Fibroblast of lung (primary cell): Measurements from ENCODE around the gene INSR. TPM values are rescaled to one million over a fixed set of nuclear protein-coding genes. Genes with fewer than 3 reads are reported as not detected.
A peak's percentile ranks its signal among the peaks of the same experiment; 100 is the strongest.

Experiments
- DNase-seq, 2 donors: peaks; one replicate each; pipeline versions ENCODE4 v3.0.0 to v3.0.0-alpha.2; 2010; ENCODE audit warnings: low read depth in 2 of 2
- H2AFZ ChIP-seq: 2 replicates; pipeline ENCODE4 v1.5.1; 2012; ENCODE audit warnings: low read length, control low read depth, inconsistent platforms
- H3K27ac ChIP-seq: 2 replicates; pipeline ENCODE4 v1.5.1; 2011; ENCODE audit warnings: low read length, control low read depth; ENCODE audit not compliant: insufficient read depth
- H3K27me3 ChIP-seq: 2 replicates; pipeline ENCODE4 v1.5.1; 2011; ENCODE audit warnings: mild to moderate bottlenecking, low read length; ENCODE audit not compliant: control insufficient read depth, insufficient read depth
- H3K36me3 ChIP-seq: 2 replicates; pipeline ENCODE4 v1.5.1; 2011; ENCODE audit warnings: low read length; ENCODE audit not compliant: control insufficient read depth, insufficient read depth
- H3K4me1 ChIP-seq: 2 replicates; pipeline ENCODE4 v1.5.1; 2011; ENCODE audit warnings: low read length; ENCODE audit not compliant: control insufficient read depth, insufficient read depth; ENCODE audit errors: extremely low read depth
- H3K4me2 ChIP-seq: 2 replicates; pipeline ENCODE4 v1.5.1; 2011; ENCODE audit warnings: low read length, control low read depth; ENCODE audit not compliant: insufficient read depth; ENCODE audit errors: extremely low read depth
- H3K4me3 ChIP-seq, 4 experiments: fragments of 200-600 bp in 1 of 4; sonication (generic) in 1 of 4; replicated peaks in 1 of 4; 2 replicates each; pipeline ENCODE4 v1.5.1; 2011 to 2016; ENCODE audit warnings: low read length in 4 of 4, low read depth in 3 of 4, mild to moderate bottlenecking in 3 of 4, control low read depth in 2 of 4, inconsistent platforms in 1 of 4, mixed read lengths in 1 of 4; ENCODE audit not compliant: insufficient read depth in 1 of 4; ENCODE audit errors: control extremely low read depth in 1 of 4
- H3K79me2 ChIP-seq: 2 replicates; pipeline ENCODE4 v1.5.1; 2012; ENCODE audit warnings: mild to moderate bottlenecking, low read length, inconsistent platforms; ENCODE audit not compliant: control insufficient read depth, insufficient read depth
- H3K9ac ChIP-seq: 2 replicates; pipeline ENCODE4 v1.5.1; 2011; ENCODE audit warnings: mild to moderate bottlenecking, low read length, control low read depth; ENCODE audit not compliant: insufficient read depth
- H3K9me3 ChIP-seq: 2 replicates; pipeline ENCODE4 v1.5.1; 2012; ENCODE audit warnings: low read depth, low read length; ENCODE audit not compliant: control insufficient read depth, insufficient read depth
- H4K20me1 ChIP-seq: 2 replicates; pipeline ENCODE4 v1.5.1; 2011; ENCODE audit warnings: low read length; ENCODE audit not compliant: control insufficient read depth, insufficient read depth; ENCODE audit errors: extremely low read depth
- CTCF ChIP-seq, 2 donors: IDR thresholded peaks in 1 of 2; conservative IDR thresholded peaks in 1 of 2; 1 replicate in 1 of 2; 2 replicates in 1 of 2; pipeline ENCODE4 v1.5.1; 2011 to 2012; ENCODE audit warnings: low read length in 2 of 2, control low read depth in 1 of 2, inconsistent platforms in 1 of 2, low read depth in 1 of 2, mild to moderate bottlenecking in 1 of 2
- EZH2 ChIP-seq: IDR thresholded peaks from 2 replicates; pipeline ENCODE4 v1.5.1; 2012; ENCODE audit warnings: low read length, control low read depth, mild to moderate bottlenecking; ENCODE audit errors: missing control alignments
- polyA plus RNA-seq, 2 donors: library from polyadenylated mRNA; depleted of rRNA in 1 of 2; stranded (reverse) in 1 of 2; unstranded in 1 of 2; fragments of >200 nt; gene quantifications; 2 replicates each; pipeline ENCODE4 v1.2.1, GENCODE V29; 2011 to 2012; ENCODE audit warnings: missing spikeins in 1 of 2
- total RNA-seq: library from RNA; depleted of rRNA; stranded (reverse); fragments of >200 nt; gene quantifications from 2 replicates; pipeline ENCODE4 v1.2.1, GENCODE V29; 2014

INSR gene
- total and polyA plus RNA-seq, 2 donors (not counting 1 experiment from before 2014, with no cell fraction given): 3.7 to 23.9 TPM

DNA sequence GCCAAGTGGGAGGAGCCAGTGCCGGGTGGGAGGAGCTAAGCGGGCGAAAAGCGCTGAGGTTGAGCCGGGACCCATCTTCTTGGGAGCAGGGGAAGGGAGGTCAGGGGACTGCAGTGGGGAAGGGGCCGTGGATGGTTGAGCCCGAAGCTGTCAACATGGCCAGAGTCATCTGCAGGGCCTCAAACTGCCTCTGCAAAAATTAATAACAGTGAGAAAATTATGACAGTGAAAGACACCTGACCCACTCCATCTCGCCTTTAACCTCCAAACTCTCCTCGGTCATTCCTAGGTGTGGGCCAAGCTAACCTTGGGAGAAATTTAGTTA lies 194.7 kb downstream of the INSR start:
- TF ChIP-seq CTCF (conservative IDR thresholded peaks at IDR 0.05 in 1 of 2, IDR thresholded peaks at IDR 0.05 in 1 of 2; ENCODE audit: low read depth in 1 of 2, low read length in 2 of 2) (no peak), EZH2 (no peak)
- Histone ChIP-seq H3K79me2 (no peaks in the 10 kb centered on the region), H3K36me3 (no peaks in the 10 kb centered on the region), H3K27me3 (no peaks in the 10 kb centered on the region), H3K4me1 (no peaks in the 10 kb centered on the region), H3K27ac (peak overlapping the region; percentile 93), H3K4me3 (peak overlapping the region; percentile 72 to 89 (median 78)), H3K9me3 (no peaks in the 10 kb centered on the region), H2AFZ (peak overlapping the region; percentile 97), H3K9ac (peak overlapping the region; percentile 86), H3K4me2 (peak overlapping the region; percentile 40), H4K20me1 (no peaks in the 10 kb centered on the region)
- DNase-seq: no peak

- Histone ChIP-seq H3K79me2 (no peaks in the 10 kb centered on the region), H3K9ac (peak overlapping the region; percentile 86), H2AFZ (peak overlapping the region; percentile 97), H3K27me3 (no peaks in the 10 kb centered on the region), H3K27ac (peak overlapping the region; percentile 93), H3K4me3 (peak overlapping the region; percentile 72 to 89 (median 78)), H4K20me1 (no peaks in the 10 kb centered on the region), H3K9me3 (no peaks in the 10 kb centered on the region), H3K4me2 (peak overlapping the region; percentile 87), H3K36me3 (no peaks in the 10 kb centered on the region), H3K4me1 (no peaks in the 10 kb centered on the region)
- peak; percentile 87 to 91 for DNase-seq
- TF ChIP-seq EZH2: no peak
- TF ChIP-seq CTCF (conservative IDR thresholded peaks at IDR 0.05 in 1 of 2, IDR thresholded peaks at IDR 0.05 in 1 of 2; ENCODE audit: low read depth in 1 of 2, low read length in 2 of 2): no peak
Measured at GRCh38 chr19:7098701-7099596, 195.3 kb downstream of the INSR start.

DNA sequence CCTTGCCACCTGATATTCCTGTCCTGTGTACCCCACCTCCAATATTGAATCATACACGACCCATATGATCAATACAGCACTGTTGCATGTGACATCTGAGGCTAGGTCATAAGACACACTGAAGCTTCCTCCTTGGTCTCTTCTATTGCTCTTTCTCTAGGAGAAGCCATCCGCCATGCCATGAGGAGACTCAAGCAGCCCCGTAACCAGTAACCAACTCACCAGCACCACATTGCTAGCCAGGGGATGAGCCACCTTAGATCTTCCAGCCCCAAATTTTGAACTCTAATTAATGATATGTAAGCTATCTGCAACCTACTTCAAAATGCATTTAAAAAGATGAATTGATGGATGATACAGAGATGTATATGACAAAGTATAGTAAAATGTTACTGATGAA lies 196.1 kb downstream of the INSR start:
- no peaks in the 10 kb centered on the region for H3K4me1 ChIP-seq
- no peak overlapping the region for H3K27ac ChIP-seq
- peak overlapping the region in 3 of 4 experiments; percentile 77 to 89 (median 79) for H3K4me3 ChIP-seq
- TF ChIP-seq EZH2 (no peak), CTCF (conservative IDR thresholded peaks at IDR 0.05 in 1 of 2, IDR thresholded peaks at IDR 0.05 in 1 of 2; ENCODE audit: low read depth in 1 of 2, low read length in 2 of 2) (no peak)
- H3K4me2 ChIP-seq: peak overlapping the region; percentile 87
- H3K79me2 ChIP-seq: no peaks in the 10 kb centered on the region
- H4K20me1 ChIP-seq: no peaks in the 10 kb centered on the region
- H3K9me3 ChIP-seq: no peaks in the 10 kb centered on the region
- H3K36me3 ChIP-seq: no peaks in the 10 kb centered on the region
- DNase-seq: no peak
- no peaks in the 10 kb centered on the region for H3K27me3 ChIP-seq
- no peak overlapping the region for H2AFZ ChIP-seq
- no peak overlapping the region for H3K9ac ChIP-seq
